Myocyte (in vitro differentiated cells): ENCODE data around the gene SLC16A8. TPM values are rescaled to one million over a fixed set of nuclear protein-coding genes. Genes with fewer than 3 reads are reported as not detected.
"Not testable (repeated sequence)": the region's sequence is repeated elsewhere in the genome, so short reads cannot be mapped to it uniquely, and the experiment has no call there.

Experiments used
- DNase-seq: peaks from one replicate; pipeline ENCODE4 v3.0.0-alpha.2; 2012; ENCODE audit warnings: low read depth
- total RNA-seq: library from RNA; depleted of rRNA; stranded (reverse); fragments of >200 nt; gene quantifications from 2 replicates; pipeline ENCODE4 v1.2.3, GENCODE V29; 2014

The SLC16A8 gene
- total RNA-seq, 1 donor from 2014 or later, result 0.56 TPM

DNA sequence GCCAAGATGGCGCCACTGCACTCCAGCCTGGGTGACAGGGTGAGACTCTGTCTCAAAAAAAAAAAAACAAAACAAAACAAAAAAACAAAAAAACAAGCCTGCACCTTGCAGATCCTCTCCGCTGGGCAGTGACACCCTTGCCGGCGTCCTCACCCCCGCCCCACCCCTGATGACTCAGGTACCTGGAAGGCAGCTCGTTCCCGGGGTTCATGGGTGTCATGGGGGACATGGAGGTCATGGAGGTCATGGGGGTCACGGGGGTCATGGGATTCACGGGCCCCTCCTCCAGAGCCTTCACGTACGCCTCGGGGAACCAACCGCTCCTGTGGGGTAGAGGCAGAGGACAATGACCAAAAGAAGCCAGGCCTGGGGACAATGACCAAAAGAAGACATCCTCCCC, 3.0 kb upstream of the SLC16A8 start:
- no peak for DNase-seq

DNA sequence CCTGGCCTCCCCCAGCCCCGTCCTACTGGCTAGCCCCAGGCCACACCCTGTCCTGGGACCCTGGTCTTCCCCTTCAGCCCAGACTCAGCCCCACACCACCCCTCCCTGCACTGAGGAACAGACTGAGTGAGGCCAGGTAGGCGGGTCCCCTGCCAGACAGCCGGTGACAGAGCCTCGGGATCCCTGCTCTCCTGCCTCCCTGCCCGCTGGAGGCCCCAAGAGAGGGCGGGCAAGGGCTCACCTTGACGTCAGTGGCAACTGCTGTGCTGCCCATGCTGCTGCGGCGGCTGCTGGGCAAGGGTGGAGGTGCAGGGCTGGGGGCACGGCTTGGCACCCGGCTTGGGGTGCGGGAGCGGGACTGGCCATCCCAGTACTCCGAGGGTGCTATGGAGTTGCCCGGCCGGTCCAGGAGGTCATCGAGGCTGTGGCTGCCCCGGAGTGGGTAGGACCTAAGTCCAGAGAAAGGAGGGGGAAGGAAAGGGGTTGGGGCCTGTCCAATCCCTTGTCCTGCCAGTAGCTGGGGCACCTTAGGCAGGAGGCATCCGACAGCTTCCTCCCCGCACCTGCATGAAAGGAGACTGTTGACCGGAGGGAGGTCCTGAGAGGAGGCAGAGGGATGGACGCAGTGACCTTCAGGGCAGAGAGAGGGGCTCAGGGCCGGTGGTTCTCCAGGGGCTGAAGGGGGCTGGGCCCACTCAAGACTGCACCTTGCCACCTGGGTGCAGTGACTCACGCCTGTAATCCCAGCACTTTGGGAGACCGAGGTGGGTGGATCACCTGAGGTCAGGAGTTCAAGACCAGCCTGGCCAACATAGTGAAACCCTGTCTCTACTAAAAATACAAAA, 2.2 kb upstream of the SLC16A8 start:
- DNase-seq, result no peak

DNA sequence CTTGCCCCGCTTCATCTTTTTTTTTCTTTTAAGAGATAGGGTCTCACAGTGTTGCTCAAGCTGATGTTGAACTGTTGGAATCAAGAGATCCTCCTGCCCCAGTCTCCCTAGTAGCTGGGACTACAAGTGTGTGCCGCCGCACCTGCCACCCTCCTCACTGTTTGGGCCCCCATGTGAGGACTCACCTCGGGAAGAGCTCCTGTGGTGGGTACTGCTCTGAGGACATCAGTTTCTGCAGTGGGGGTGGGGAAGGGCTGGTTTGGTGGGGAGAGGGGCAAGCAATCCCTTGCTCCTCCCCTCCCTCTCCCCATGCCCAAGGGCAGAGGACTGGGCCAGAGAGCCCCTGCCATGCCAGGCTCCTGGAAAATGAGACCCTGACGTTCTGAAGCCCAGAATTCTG, 1.5 kb upstream of the SLC16A8 start:
- DNase-seq, result no peak

DNA sequence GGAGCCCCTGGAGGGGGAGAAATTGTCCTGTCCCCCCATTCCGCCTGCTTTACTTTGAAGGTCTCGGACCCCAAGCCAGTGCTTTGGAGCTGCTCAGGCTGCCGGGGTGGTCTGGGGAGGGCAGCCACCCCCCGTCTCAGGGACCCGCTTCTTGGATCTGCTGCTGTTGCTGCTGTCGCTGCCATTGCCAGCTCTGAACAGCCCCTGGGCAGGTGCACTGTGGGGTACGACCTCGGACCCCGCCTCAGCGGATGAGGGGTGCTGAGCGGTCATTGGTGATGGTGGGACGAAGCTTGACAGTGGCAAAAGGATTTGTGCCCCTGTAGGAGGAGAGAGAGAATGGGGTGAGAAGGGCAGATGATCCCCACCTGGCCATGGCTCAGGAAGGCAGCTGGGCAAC, 1.1 kb upstream of the SLC16A8 start:
- DNase-seq, result no peak

DNA sequence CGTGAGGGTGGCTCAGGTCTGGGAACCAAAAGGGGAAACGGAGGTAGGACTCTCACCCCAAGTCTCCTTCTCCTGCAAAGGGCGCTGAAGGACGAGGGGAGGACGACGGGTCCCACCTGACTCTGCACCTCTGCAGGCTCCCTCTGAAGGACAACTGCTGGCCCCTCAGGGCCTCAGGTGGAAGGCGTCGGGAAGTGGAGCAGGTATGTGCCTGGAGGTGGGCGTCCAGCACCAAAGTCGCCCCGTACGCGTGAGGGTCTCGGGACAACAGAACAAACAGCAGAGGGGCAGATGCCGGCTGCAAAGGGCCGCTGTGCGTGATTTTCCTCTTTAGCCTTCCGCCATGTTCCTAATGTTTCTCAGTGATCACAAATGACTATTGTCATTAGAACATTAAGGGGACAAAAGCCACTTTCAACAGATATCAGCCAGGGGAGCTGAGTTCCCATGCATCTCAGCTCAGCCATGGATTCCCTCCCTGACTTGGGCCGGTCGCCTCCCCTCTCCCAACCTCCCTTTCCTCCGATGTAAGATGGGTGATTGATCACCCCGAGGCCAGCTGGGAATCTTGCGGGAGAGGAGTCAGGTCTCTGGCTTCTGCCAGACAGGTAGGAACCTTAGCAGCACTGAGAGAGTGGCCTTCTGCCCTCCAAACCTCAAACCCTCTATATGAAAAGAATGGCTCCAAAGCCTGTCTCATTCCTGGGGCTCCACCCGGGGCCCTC, 836 bp downstream of the SLC16A8 start:
- DNase-seq, result no peak

DNA sequence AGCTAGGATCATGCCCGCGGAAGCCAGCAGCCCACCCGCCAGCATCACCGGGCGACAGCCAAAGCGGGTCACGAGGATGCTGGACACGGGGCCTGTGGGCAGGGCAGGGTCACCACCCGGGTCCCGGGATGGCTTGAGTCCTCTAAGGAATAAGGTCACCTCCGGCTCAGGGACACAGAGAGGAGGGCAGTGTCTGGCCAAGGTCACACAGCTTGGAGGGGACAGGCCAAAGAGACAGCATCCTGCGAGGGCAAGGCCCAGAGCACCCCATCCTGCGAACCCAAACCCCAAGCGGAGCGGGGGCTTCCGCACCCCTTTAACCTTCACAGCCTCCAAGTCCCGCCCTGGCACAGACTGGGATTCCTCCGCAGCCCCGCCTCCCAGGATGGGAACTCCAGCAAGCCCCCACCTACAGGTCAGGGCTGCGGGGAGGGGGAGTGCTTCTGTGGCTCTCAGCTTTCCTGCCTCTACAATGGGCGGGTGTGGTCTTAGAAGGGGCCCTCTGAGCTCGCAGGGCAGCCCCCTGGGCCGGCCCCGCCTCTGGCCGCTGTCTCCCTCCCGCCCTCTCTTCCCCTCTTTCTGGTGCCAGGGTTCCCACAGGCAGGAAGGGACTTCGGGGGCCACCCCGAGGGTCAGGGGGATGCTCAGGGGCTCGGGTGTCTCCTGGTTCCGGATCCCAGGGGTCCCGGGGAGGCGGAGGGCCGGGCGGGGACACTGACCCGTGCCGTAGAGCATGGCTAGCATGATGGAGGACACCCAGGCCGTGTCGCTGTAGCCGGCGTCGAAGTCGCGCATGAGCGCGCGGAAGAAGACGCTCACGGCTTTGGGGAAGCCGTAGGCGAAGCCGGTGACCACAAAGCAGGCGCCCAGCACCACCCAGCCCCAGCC, 1.8 kb downstream of the SLC16A8 start:
- DNase-seq, result no peak

DNA sequence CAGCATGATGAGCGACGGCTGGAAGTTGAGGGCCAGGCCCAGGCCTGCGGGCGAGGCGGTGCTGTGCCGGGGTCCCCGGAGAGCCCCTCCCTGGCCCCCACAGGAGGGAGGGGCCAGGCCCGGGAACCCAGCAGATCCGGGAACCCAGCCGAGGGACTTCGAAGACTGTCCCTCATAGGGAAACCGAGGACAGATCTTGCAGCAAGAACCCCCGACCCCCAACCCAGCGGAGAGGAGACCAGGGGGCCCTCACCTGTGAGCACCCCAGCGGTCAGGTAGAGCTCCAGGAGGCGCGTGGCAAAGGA, 2.4 kb downstream of the SLC16A8 start:
- no peak for DNase-seq

DNA sequence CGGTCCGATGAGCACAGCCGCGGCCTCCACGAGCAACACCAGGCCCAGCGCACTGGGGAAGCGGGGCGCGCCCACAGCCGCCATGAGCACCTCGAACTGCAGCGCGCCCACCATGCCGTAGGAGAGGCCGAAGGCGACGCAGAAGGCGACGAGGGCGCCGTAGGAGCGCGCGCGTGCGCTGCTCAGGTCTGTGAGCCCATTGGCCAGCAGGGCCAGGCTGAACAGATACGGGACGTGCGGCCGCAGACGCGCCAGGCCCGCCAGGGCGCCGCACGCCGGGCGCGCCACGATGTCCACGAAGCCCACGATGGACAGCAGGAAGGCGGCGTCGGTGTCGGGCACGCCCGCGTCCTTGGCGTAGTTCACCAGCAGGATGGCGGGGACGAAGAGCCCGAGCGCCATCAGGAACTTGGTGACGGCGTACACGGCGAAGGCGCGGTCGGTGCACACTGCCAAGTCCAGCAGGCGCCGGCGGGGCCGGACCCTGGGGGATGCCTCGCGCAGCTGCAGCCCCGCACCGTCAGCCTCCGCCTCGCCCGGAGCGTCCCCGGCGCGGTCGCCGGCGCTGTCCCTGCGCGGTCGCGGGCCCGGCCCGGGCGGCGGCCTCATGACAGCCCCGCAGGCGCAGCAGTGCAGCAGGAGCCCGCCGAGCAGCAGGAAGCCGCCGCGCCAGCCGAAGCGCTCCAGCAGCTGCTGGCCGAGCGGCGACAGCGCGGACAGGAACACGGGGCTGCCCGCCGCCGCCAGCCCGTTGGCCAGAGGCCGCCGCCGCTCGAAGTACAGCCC, 2.9 kb downstream of the SLC16A8 start:
- DNase-seq, result peak; percentile 47

DNA sequence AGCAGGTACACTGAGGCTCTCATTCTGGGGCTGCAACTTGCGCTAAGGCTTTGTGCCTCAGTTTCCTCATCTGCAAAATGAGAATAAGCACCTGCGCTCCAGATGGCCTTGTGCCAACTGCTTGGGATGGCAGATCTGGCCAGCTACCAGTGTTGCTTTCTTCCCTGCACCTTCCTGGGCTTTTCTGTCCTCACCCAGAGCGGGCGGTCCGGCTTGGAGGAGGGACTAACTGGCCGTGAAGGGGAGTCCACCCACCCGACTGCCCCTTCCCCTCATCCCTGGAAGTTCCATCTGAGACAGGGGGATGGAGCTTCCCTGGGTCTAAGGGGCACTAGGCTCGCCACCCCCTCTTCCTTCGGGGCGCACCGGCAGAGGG, 3.5 kb downstream of the SLC16A8 start:
- DNase-seq, result no peak

DNA sequence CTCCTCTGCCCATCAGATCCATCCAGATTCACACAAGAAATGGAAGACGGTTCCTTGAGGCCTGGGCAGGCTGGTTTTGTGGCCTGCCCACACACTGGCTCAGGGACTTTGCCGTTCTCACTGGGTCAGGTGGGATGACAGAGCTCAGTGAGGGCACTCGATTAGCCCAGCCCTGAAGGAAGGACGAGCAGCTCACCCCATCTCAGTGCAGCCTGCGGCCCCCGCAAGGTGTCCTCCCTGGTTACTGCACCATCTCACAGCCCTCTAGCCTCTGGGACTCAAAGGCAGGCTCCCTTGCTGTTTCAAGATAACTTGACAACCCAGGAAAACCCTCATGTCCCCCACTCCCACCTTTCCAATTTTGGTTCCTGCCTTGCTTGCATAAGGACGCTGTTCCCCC, 4.2 kb downstream of the SLC16A8 start:
- DNase-seq, result no peak

DNA sequence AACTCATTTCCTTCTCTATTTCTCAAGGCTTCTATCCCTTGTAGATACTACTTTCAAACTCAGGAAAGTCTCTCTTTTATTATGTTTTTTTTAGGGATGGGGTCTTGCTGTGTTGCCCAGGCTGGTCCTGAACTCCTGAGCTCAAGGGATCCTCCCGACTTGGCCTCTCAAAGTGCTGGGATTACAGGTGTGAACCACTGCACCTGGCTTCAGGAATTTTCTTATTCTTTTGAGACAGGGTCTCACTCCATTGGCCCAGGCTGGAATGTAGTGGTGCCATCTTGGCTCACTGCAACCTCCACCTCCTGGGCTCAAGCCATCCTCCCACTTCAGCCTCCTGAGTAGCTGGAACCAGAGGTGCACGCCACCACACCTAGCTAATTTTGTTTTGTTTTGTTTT, 4.8 kb downstream of the SLC16A8 start:
- DNase-seq, result not testable (repeated sequence)

DNA sequence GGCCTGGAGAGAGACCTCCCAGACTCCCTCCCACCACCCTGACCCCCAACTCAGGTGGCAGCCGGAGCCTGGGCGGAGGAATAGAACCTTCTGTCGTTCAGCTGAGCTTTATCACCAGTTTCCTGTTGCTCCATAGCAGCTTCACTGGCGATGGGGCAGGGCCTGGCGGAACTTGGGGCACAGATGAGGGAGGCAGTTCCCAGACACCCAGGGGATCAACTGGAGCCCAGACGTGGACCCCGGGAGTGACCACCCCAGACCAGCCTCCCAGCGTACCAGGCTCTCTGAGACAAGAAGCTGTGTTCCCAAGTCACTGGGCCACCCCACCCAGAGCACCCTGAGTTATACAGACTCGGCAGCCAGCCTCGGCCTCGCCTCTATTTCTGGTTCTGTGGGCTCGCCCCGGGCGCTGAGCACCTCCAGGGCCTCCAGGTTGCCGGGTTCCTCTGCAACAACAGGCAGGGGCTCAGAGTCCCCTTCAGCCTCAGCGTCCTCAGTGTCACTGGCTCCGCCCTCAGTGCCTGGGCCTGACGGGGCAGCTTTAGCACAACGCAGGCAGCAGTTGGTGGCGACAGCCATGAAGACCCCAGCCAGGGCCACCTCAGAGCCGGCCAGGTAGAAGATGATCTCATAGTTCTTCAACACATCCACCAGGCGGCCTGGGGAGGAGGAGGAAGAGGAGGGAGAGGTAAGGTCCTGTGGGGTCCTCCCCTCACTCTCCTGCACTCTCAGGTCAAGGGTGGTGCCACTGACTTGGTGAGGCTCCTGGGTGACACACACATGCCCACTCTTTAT, 5.7 kb downstream of the SLC16A8 start:
- no peak for DNase-seq

DNA sequence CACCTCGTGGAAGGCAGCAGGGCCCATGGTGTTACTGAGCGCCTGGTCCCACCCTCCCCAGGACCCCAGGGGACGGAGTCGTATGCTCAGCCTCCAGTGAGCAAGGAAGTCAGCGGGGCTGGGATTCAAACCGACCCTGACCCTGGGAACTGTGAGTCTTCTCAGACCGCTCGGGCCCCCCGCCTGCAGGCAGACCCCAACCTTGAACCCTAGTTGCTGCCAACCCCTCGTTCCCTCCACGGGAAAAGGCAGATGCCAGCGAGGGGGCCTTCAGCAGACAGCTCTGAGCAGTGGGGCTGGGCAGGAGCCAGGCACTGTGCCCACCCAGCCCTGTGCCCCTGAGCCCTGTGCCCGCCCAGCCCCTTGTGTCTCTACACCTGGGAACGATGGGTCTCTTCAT, 6.4 kb downstream of the SLC16A8 start:
- DNase-seq, result no peak

DNA sequence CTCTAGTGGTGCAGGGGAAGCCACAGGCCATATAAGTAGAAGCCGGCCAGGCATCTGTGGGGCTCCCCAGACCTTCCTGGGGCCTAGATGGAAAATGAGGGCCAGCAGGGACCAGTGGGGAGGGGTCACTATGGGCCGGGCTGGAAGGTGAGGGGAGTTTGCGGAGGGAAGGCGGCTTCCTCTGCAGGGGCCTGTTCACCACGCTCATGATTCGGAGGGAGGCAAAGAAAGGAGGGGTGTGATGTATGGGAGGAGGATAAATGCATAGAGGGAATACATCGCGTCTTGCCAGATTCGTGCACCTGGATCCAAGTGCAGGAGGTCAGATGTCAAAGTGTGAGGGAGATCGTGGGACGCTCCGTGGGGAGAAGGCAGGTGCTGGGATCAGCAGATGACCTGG, 6.9 kb downstream of the SLC16A8 start:
- no peak for DNase-seq

DNA sequence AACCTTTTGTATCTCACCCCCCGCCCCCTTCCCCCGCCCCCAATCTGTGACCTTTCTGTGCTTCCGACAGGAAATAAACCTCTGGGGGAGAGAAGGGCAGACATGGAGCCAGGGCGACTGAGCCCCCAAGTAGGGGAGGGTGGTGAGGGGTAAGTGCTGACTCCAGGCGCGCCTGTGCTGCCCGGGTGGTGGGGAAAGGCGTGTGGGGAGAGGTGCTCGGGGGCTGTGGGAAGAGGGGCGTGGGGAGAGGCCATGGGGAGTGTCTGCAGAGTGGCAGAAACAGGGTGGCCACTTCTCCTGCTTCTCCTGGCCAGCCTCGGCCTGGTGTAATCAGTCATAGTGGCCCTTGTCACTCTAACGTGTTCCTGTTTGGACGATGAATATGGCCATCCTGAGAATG, 8.0 kb downstream of the SLC16A8 start:
- no peak for DNase-seq

DNA sequence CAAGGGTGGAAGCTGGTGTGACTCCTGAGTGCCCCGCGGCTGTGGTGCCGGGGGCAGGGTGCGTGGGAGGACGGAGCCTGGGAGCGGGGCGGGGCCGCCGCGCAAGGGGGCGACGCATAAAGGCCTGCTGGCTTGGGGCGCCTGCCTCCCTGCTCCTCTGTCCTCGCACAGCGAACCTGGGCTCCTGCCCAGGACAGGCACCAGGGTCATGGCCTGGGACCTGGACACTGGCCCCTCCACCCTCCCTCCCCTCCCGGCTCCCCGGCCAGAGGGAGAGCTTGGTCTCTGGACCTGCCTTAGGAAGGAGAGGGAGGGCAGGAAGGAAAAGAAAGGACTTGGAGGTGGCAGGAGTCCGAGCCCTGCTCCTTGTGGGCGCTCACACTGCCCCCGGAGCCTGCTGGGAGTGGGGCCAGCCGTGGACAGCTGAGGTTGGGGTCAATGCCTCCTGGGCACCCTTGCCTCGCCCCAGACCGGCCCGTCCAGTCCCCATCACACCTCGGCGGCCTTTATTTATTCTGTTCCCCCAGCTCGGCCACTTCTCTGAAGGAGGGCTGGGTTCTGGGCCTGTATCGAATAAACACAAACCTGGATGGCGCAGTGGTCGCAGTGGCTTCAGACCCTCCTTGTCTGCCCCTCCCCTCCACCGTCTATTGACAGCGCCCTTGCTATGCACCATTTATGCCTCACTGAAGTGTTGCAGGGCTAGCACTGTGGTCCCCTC, 8.7 kb downstream of the SLC16A8 start:
- DNase-seq, result no peak

DNA sequence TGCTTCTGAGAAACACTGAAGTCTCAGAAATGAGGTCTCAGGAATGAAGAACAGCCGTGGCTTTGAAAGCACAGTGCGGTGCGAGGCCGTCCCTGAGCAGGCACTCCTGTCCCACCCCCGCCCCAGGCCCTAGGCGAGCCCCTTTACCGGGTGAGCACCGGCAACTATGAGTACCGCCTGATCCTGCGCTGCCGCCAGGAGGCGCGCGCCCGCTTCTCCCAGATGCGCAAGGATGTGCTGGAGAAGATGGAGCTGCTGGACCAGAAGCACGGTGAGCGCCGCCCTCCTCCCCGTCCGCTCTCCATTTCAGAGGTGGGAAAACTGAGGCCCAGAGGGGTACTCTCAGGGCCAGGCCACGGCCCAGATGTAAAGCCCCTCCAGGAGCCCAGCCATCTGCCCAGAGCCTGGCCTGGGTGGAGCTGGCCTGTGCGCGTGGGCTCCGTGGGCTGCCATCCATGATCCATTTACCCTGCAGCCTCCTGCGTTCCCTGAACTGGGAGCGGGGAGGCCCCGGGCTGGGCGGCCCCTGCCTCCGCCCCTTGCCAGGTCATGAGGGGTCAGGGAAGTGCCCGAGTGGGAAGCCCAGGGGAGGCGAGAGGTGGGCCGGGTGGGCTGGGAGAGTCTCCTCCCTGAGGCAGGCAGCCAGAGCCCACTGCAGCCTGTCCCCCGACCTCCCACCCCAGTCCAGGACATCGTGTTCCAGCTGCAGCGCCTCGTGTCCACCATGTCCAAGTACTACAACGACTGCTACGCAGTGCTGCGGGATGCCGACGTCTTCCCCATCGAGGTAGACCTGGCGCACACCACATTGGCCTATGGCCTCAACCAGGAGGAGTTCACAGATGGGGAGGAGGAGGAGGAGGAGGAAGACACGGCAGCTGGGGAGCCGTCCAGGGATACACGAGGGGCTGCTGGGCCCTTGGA, 9.5 kb downstream of the SLC16A8 start:
- DNase-seq, result peak; percentile 39
